Left lobe of liver (tissue), 2 donors: ENCODE data around the gene RNASE4. TPM values are rescaled to one million over a fixed set of nuclear protein-coding genes. Genes with fewer than 3 reads are reported as not detected.
"Not testable (repeated sequence)": the region's sequence is repeated elsewhere in the genome, so short reads cannot be mapped to it uniquely, and the experiment has no call there.

ENCODE experiments used
- ATAC-seq: fragments of 200-7000 bp; cut with Tn5 transposase; one replicate; pipeline ENCODE4 v1.9.1; 2020; ENCODE audit warnings: mild to moderate bottlenecking, moderate library complexity
- DNase-seq: peaks from one replicate; pipeline ENCODE4 v3.0.0-alpha.2; 2020; ENCODE audit warnings: low spot score
- total RNA-seq: library from RNA; stranded (reverse); gene quantifications from one replicate; pipeline ENCODE4 v1.2.1, GENCODE V29; 2021
- donor health status: DM: no; HTN: no; CAD: no; lungs with moderate emphysema.
- donor health status: DM: no; HTN: yes; CAD: no.

Gene RNASE4, protein sequence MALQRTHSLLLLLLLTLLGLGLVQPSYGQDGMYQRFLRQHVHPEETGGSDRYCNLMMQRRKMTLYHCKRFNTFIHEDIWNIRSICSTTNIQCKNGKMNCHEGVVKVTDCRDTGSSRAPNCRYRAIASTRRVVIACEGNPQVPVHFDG
- total RNA-seq: 152 TPM

DNA sequence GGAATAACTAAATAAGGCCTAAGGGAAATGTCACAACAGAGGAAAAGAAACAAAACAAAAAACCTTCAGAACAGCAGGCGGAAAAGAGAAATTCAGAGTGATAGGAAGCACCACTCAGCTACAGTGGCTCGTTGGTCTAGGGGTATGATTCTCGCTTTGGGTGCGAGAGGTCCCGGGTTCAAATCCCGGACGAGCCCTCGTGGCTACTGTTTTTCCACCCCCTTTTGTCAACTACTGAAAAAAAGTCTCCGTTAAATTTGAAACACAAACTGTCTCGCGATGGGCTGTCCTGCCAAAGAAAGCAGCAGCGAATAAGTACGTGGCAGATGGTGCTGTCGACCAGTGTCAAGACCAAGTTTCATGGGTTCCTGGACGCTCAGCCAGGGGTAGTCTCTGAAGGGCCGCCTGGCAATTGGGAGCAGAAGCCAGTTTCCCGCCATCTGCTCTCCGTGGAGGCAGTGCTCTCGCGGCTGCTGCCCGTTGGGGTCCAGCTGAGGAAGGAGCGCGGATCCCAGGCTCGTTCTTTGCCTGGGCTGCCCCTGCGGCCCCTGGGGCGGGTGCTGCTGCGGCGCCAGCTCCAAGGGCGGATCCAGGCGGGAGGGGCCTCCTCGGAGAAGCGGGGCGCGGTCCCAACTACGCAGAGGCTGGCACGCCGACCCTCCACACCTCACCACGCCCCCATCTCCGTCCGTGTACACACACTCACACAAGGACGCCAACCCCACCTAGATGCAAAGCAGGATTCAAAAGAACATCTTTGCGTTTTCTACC, at the start of gene RNASE4:
RNASE4 (plus strand) TSS at position 670 of the 771 bp plus-strand sequence. CDS start 14,812 bp downstream, outside the sequence.
- peak; percentile 57 for ATAC-seq

DNA sequence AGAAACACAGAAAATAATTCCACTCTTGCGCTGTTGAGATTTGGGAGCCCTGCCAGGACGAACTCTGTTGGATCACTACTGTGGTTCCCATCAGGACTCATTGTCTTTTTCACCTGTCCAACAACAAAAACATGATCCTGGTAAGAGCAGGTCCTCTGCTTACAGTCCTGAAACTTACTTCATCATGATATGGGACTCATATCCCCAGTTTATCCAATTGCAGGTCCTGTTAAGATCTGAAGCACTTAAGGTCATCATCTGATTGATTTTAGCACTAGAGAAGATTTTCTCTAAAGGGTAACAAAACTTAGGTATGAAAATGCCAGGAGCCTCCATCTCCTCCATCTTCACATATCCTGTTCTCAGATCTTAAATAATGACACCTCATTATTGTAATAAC, 42.8 kb upstream of the RNASE4 start, which contains the start of gene OR6S1:
OR6S1 (minus strand) TSS at position 101 of the 400 bp plus-strand sequence; CDS start at position 101, 0 bp downstream.
- DNase-seq (no peak), ATAC-seq (no peak)

More for the DNA sequence above, at the start of gene RNASE4:
- DNase-seq: peak; percentile 91

DNA sequence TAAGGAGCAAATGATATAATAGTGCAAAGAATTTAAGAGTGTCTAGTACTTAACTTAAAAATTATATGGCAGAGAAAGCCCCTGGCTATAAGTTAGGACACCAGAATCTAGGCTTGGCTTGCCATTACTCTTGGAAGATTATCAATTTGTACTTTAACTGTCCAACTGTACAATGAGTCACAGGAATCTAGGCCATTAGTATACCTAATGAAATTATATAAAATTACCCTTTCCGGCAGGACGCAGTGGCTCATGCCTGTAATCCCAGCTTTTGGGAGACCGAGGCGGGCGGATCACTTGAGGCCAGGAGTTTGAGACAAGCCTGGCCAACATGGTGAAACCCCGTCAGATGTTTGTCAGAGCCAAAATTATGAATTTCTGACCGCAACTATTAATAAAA, 42.2 kb upstream of the RNASE4 start:
- no peak for DNase-seq
- no peak for ATAC-seq

DNA sequence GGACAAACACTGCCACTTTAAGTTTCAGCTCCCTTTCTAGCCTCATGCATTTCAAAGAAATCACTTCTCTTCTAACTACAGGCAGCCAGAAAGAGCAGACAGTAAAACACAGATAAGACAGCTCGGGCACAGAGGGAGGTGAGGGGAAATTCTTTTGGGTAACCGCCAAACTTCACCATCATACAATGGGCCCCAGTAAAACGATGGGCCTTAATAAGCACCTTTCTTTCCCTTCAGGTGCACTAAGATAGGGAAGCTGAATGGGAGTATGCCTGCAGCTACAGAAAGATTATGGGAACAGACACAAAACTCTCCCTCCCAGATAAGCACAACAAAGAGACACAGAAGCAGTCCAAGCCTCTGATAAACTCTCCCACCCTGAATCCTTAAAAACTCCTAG, 41.6 kb upstream of the RNASE4 start:
- DNase-seq, ATAC-seq: not testable (repeated sequence)

DNA sequence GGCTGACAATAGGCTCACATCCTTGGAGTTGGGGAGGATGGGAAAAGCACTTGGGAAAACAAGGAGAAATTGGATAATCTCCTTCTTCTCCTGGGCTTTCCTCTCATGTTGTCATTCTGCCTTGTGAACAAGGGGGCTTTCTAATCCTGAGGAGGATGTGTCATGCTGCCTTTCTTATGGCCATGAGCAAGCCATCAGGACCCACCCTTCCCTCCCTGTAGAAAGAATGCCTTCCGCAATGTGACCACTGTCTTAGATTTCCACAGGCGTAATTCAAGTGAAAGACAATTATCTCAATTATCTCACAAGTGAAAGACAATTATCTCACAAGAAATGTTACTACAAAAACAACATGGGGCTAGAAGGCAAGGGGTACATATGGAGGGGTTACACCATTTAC, 39.8 kb upstream of the RNASE4 start:
- no peak for ATAC-seq
- DNase-seq: no peak

DNA sequence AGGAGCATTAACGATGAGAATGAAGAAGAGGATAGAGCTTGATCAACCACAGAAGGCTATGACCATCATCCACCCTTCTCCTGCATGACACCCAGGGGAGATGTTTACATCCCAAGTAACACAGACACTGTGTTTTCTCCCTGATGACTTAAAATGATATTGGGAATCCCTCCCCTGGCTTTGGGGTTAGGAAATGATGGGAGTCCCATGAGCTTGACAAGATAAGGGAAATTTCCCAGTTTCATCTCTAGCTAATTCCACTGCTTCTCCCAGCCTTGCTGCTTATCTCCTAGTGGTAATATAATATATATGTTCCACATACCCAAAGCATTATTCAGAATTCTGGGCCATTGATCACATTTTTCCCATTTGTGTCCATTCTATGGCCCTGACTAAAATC, 38.9 kb upstream of the RNASE4 start:
- ATAC-seq (no peak), DNase-seq (no peak)

DNA sequence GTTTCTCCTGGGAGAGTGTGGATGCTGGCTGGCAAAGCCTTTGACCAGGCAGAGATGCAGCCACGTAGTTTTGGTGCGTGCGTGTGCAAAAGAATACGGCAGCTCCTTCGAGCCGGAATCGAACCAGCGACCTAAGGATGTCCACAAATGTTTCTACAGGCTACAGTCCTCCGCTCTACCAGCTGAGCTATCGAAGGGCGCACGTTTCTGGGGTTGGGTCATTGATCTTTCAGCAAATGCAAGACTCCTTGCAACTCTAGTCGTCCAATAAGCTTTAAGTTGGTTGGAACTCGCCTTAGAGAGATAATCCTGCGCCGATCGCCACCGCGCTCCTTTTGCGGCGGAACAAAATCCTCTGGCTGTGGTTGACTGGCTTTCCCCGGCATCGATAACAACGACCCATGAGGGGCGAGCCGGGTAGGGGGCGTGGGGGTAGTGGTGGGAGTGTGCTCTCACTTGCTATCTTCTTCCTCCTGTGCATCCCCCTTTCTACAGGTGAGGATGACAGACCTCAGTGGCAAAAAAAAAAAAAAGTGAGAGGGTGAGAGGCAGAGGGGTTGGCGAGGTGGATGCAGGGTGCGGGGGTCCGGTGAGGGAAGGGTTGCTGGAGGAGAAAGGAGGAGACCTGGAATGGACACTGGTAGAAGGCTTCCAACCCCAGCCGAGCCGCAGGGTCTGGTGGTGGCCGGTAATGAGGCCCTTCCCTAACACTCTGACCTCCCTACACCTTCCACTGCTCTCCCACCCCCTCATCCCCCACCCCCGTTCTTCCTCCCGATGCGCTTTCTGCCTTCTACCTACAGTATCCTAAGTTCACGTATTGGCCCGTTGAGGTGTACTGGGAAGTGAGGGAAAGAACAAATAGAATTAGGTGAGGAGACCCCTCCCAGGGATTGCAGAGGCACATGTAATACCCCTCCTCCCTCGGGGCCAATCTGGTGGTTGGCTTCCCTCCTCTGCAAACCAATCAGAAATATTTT, 31.1 kb upstream of the RNASE4 start:
- no peak for ATAC-seq
- DNase-seq: no peak

DNA sequence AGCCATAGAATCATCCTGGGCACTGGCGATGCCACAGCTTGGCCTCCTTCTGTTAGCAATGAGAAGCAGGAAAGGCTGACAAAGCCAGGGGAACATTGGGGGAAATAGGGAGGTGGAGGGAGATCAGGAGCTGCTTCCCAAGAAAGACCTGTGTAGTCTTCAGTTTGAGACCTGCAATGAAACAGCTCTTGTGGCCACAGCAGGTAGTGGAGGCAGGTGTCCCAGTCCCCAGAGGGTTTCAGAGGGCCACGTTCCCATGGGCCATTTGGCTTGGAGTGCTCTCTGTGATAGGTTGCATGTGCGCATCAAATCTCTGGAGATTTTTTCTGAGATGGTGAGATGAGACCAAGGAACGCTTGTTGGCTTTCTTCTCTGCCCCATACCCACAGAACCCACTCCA, 28.5 kb upstream of the RNASE4 start:
- DNase-seq (no peak), ATAC-seq (no peak)

DNA sequence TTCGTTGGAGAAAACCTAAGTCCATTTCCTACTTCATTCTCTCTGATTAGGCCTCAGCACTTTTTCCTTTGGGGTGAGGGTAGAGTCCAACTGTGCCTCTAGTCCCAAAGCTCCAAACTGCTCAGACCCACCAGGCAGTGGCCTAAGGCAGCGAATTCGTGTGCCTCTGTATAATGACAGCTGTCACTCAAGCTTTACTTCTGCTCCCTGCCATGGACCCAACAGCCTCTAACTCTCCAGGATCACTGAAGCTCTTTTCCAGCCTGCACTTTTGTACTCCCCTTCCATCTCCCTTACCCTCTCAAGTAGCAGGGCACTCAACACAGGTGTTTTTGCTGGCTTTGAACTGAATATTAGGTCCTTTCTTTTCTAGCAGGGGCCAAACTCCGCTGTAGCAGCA, 28.1 kb upstream of the RNASE4 start:
- DNase-seq (no peak), ATAC-seq (no peak)

DNA sequence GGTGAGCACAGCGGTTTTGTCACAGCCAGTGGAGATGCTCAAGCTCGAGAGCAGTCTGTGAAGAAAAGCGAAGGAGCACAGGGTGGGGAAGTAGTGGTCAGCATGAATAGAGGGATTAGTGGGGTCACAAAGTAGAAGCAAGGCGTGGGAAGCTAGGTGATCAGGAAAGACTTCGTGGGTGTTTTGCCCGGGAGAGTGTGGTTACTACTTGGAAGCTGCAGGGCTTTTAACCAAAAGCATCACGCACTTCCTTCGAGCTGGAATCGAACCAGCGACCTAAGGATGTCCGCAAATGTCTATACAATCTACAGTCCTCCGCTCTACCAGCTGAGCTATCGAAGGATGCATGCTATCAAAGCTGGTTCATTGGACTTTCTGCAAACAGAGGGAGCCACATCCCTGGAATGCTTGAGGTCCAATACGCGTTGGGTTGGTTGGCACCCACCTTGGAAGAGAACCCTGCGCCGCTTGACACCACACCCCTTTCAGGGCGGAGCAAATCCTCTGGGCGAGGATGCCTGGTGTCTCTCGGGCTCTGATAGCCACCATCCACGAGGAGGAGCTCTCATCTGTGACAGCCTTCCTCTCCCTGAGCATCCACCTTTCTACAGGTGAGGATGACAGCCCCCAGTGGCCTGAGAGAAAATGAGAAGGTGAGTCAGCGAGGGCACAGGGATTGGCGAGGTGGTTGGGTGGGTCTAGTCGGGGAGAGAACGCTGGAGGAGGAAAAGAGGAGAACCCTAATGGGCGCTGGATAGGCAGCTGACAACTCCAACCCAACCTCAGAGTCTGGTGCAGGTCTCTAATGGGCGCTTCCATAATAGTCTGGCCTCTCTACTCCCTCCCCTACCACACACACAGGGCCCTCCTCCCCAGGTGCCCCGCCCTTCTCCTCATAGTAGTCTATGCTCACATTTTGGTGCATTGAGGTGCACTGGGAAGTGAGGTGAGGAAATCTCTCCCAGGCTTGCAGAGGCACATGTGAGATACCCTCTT, 26.8 kb upstream of the RNASE4 start:
- peak; percentile 80 for ATAC-seq
- no peak for DNase-seq

DNA sequence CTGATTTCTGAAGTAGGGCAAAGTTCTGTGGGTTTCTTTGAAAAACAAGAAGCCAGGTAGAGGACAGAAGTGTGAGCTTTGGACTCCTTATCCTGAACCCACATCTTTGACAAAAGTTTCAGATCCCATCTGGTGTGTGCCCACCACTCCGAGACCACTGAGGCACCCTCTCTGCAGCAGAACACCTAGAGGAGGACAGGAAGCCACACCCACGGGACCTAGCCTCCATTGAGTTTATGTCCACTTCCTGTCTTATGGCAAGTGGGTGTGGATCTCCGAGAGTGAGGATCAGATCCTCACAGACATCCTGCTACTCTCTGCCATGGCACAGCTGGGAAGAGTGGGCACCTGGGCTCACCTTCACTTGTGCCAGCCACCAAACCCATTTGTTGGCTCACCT, 26.1 kb upstream of the RNASE4 start:
- no peak for DNase-seq
- no peak for ATAC-seq

DNA sequence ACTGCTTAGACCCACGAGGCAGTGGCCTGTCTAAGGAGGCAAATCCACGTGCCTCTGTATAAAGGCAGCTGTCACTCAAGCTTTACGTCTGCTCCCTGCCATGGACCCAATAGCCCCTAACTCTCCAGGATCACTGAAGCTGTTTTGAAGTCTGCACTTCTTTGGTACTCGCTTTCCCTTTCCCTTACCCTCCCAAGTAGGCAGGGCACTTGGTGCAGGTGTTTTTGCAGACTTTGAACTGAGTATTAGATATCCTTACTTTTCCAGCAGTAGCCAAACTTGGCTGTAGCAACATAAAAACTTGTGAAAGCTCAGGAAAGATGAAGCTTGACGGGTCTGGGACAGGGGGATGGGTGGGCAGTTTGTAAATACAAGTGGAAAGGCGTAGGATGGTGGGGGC, 25.0 kb upstream of the RNASE4 start:
- DNase-seq (no peak), ATAC-seq (no peak)

DNA sequence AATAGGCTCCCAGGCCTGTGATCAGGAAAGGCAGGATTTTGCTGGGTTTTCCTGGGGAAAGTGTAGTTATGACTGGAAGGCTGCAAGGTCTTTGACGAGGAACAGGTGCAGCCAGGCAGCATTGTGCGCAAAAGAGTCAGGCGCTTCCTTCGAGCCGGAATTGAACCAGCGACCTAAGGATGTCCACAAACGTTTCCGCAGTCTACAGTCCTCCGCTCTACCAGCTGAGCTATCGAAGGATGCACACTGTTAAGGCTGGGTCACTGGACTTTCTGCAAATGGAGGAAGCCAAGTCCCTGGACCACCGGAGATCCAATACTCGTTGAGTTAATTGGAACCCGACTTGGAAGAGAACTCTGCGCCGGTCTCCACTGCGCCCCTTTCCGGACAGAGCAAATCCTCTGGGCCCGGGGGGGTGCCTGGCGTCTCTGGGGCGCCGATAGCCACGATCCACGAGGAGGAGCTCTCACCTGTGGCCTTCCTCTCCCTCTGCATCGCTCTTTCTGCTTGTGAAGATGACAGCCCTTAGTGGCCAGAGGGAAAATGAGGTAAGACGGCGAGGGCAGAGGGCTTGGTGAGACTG, 24.5 kb upstream of the RNASE4 start:
- ATAC-seq (no peak), DNase-seq (no peak)

DNA sequence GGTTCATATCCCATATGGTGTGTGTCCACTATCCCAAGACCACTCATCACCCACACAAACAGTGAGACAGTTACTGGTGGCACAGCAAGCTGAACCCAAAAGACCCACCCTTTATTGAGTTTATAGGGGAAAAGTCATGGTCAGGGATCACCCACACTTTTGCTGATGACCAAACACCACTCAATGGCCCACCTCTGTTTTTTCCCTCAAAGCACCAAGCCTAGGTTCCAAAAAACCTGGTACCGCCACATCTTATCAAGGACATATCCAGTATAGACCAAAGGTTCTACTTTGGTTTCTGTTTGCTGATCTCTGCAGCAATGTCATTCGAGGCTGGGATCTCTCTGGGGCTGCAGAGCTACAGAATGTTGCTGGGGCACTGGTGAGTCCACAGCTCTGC, 23.2 kb upstream of the RNASE4 start:
- DNase-seq (no peak), ATAC-seq (no peak)

DNA sequence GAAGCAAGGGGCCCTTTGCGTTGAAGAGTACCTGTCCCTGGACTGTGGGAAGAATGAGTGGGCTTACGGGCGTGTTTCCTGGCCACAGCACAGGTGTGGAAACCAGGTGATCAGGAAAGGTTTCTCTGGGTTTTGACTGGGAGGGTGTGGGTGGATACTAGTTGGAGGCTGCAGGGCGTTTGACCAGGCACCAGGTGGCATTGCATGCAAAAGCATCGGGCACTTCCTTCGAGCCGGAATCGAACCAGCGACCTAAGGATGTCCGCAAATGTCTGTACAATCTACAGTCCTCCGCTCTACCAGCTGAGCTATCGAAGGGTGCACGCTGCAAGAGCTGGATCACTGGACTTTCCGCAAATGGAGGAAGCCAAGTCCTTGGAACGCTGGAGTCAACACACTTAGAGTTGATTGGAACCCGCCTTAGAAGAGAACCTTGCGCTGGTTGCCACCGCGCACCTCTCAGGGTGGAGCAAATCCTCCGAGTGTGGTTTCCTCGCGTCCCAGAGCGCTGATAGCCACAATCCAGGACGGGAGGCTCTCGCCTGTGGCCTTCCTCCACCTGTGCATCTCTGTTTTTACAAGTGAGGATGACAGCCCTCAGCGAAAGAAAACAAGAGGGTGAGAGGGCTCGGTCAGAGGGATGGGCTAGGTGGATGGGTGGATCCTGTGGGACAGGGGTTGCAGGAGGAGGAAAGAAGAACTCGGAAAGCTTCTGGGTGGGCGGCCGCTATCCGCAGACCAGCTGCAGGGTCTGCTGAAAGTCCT, 21.2 kb upstream of the RNASE4 start:
- DNase-seq (peak; percentile 75), ATAC-seq (peak; percentile 97)

DNA sequence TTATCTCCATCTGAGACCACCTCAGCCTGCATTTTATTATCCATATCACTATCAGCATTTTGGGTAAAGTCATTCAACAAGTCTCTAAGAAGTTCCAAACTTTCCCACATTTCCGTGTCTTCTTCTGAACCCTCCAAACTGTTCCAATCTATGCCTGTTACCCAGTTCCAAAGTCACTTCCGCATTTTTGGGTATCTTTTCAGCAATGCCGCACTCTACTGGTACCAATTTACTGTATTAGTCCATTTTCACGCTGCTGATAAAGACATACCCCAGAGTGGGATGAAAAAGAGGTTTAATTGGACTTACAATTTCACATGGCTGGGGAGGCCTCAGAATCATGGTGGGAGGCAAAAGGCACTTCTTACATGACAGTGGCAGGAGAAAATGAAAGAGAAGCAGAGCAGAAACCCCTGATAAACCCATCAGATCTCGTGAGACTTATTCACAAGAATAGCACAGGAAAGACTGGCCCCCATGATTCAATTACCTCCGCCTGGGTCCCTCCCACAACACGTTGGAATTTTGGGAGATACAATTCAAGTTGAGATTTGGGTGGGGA, 17.9 kb upstream of the RNASE4 start:
- not testable (repeated sequence) for DNase-seq, ATAC-seq

DNA sequence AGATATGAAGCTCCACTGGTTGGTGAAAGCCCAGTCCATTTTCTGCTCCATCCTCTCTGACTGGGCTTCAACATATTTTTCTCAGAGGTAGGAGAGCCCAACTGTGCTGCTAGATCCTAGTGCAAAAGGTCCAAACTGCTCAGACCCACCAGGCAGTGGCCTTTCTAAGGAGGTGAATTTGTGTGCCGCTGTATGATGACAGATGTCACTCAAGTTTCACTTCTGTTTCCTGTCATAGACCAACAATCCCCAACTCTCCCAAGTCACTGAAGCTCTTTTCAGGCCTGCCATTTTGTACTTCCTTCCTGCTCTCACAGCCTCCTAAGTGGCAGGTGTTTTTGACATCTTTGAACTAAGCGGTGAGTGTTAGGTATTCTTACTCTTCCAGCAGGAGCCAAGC, 16.4 kb upstream of the RNASE4 start:
- no peak for DNase-seq
- ATAC-seq: no peak

DNA sequence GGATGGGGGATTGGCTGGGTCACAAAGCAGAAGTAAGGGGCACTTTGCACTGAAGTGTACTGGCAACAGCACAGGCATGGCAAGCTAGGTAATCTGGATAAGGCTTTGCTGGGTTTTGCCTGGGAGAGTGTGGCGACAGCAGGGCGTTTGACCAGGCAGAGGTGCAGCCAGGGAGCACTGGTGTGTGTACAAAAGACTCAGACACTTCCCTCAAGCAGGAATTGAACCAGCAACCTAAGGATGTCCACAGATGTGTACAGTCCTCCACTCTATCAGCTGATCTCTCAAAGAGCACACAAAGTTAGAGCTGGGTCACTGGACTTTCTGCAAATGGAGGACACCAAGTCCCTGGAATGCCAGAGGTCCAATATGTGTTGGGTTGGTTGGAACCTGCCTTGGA, 15.4 kb upstream of the RNASE4 start:
- no peak for DNase-seq

More for the DNA sequence above, 15.4 kb upstream of the RNASE4 start:
- ATAC-seq: no peak
